Sigmoid colon (tissue), 7 donors: ENCODE data around the gene CSF1R. TPM values are rescaled to one million over a fixed set of nuclear protein-coding genes. Genes with fewer than 3 reads are reported as not detected.

Experiments
- DNase-seq: peaks from one replicate; pipeline ENCODE4 v3.0.0-alpha.2; 2019
- H3K27ac ChIP-seq, 4 donors: fragments of 200-600 bp; sonication (generic); one replicate each; pipeline ENCODE4 v1.5.1; 2016 to 2019; ENCODE audit warnings: mild to moderate bottlenecking in 1 of 4
- H3K27me3 ChIP-seq, 3 donors: fragments of 200-600 bp; sonication (generic); one replicate each; pipeline ENCODE4 v1.5.1; 2019; ENCODE audit warnings: mild to moderate bottlenecking in 1 of 3
- H3K36me3 ChIP-seq, 4 donors: fragments of 200-600 bp; sonication (generic); one replicate each; pipeline ENCODE4 v1.5.1; 2016 to 2019
- H3K4me1 ChIP-seq, 4 donors: fragments of 200-600 bp; sonication (generic); one replicate each; pipeline ENCODE4 v1.5.1; 2017 to 2019
- H3K4me3 ChIP-seq, 4 donors: fragments of 200-600 bp; sonication (generic); one replicate each; pipeline ENCODE4 v1.5.1; 2017 to 2019; ENCODE audit warnings: mild to moderate bottlenecking in 2 of 4, moderate library complexity in 1 of 4
- H3K9me3 ChIP-seq, 4 donors: fragments of 200-600 bp in 3 of 4; sonication (generic) in 3 of 4; one replicate each; pipeline versions ENCODE4 v1.5.1 to v1.6.1; 2013 to 2019
- CTCF ChIP-seq, 4 experiments: fragments of 450-650 bp in 3 of 4; fragments of 200-600 bp in 1 of 4; IDR thresholded peaks; one replicate each; pipeline ENCODE4 v1.5.1; 2016 to 2019; ENCODE audit warnings: antibody characterized with exemption in 4 of 4, mild to moderate bottlenecking in 3 of 4, moderate library complexity in 2 of 4
- EP300 ChIP-seq, 4 donors: sonication (generic); formaldehyde crosslinking; IDR thresholded peaks; one replicate each; pipeline ENCODE4 v1.6.1; 2017; ENCODE audit warnings: antibody characterized with exemption in 4 of 4
- POLR2A ChIP-seq, 2 donors: fragments of 450-650 bp; IDR thresholded peaks; one replicate each; pipeline ENCODE4 v1.6.1; 2016; ENCODE audit warnings: antibody characterized with exemption in 2 of 2, mild to moderate bottlenecking in 2 of 2, moderate library complexity in 2 of 2
- POLR2AphosphoS5 ChIP-seq, 4 donors: sonication (generic); formaldehyde crosslinking; IDR thresholded peaks; one replicate each; pipeline ENCODE4 v1.6.1; 2017; ENCODE audit warnings: antibody characterized with exemption in 4 of 4
- WGBS, 2 donors: extraction: QIAGEN DNeasy Blood & Tissue Kit; methylation state at CpG; one replicate each; pipeline ENCODE4 v1.1.7; 2013; 5-methylcytosine and 5-hydroxymethylcytosine counted together
- intact Hi-C: fragments of 100-400 bp; cut with DNase I; formaldehyde crosslinking; loops from one replicate; pipeline ENCODE4 v1.15.1; 2023
- polyA plus RNA-seq, 3 donors: library from polyadenylated mRNA; stranded (reverse); fragments of 200-250 nt; gene quantifications; one replicate each; pipeline ENCODE4 v1.2.3, GENCODE V29; 2013
- total RNA-seq, 4 donors: library from RNA; depleted of rRNA; stranded (reverse); fragments of >200 nt; gene quantifications; one replicate each; pipeline ENCODE4 v1.1.0, GENCODE V29; 2016
- donor health status: healthy with polysubstance abuse.
- donor health status: Bipolar disorder and iron deficiency.
- donor health status: healthy.

The CSF1R gene
- total and polyA plus RNA-seq, 7 donors, result 10.8 to 44.4 (median 26.1) TPM

GRCh38 chr5:150075233-150075632 lies 11.1 kb downstream of the CSF1R start:
- Histone ChIP-seq H3K9me3 (no peaks in the 10 kb centered on the region), H3K27me3 (no peaks in the 10 kb centered on the region), H3K4me3 (no peak overlapping the region), H3K27ac (no peak overlapping the region), H3K4me1 (no peaks in the 10 kb centered on the region), H3K36me3 (no peaks in the 10 kb centered on the region)
- 72 to 92% methylated on average over 4 of the region's 4 CpGs for WGBS, 2 donors
- no peak for TF ChIP-seq POLR2A (IDR thresholded peaks at IDR 0.05)
- intact Hi-C loops, result no loop called here
- no peak for DNase-seq

- intact Hi-C loops, result no loop called here
- Histone ChIP-seq H3K4me1 (no peaks in the 10 kb centered on the region), H3K4me3 (no peak overlapping the region), H3K27ac (no peak overlapping the region), H3K9me3 (no peaks in the 10 kb centered on the region), H3K27me3 (no peaks in the 10 kb centered on the region), H3K36me3 (no peaks in the 10 kb centered on the region)
- no peak for DNase-seq
- 71 to 88% methylated on average over 3 of the region's 3 CpGs for WGBS, 2 donors
- no peak for TF ChIP-seq POLR2AphosphoS5 (IDR thresholded peaks at IDR 0.05)
- no peak for TF ChIP-seq POLR2A (IDR thresholded peaks at IDR 0.05)
- TF ChIP-seq EP300 (IDR thresholded peaks at IDR 0.05), result no peak
- no peak for TF ChIP-seq CTCF (IDR thresholded peaks at IDR 0.05)
Measured at GRCh38 chr5:150073677-150074076, 12.7 kb downstream of the CSF1R start.

- DNase-seq, result no peak
- Histone ChIP-seq H3K27me3 (no peaks in the 10 kb centered on the region), H3K4me1 (no peaks in the 10 kb centered on the region), H3K4me3 (no peak overlapping the region), H3K36me3 (no peaks in the 10 kb centered on the region), H3K27ac (no peak overlapping the region), H3K9me3 (no peaks in the 10 kb centered on the region)
- TF ChIP-seq EP300 (IDR thresholded peaks at IDR 0.05) (no peak), POLR2A (IDR thresholded peaks at IDR 0.05) (no peak), CTCF (IDR thresholded peaks at IDR 0.05) (no peak), POLR2AphosphoS5 (IDR thresholded peaks at IDR 0.05) (no peak)
- 84 to 95% methylated on average over 5 of the region's 5 CpGs for WGBS, 2 donors
- intact Hi-C loops, result no loop called here
Measured at GRCh38 chr5:150073086-150073625, 13.2 kb downstream of the CSF1R start.

- Histone ChIP-seq H3K4me3 (no peak overlapping the region), H3K4me1 (no peaks in the 10 kb centered on the region), H3K27me3 (no peaks in the 10 kb centered on the region), H3K36me3 (no peaks in the 10 kb centered on the region), H3K9me3 (no peaks in the 10 kb centered on the region), H3K27ac (no peak overlapping the region)
- intact Hi-C loops, result no loop called here
- WGBS, 2 donors, result 93 to 95% methylated on average over 3 of the region's 3 CpGs
- DNase-seq, result no peak
- TF ChIP-seq POLR2AphosphoS5 (IDR thresholded peaks at IDR 0.05) (no peak), POLR2A (IDR thresholded peaks at IDR 0.05) (no peak), EP300 (IDR thresholded peaks at IDR 0.05) (no peak), CTCF (IDR thresholded peaks at IDR 0.05) (no peak)
Measured at GRCh38 chr5:150070821-150071220, 15.5 kb downstream of the CSF1R start.

DNA sequence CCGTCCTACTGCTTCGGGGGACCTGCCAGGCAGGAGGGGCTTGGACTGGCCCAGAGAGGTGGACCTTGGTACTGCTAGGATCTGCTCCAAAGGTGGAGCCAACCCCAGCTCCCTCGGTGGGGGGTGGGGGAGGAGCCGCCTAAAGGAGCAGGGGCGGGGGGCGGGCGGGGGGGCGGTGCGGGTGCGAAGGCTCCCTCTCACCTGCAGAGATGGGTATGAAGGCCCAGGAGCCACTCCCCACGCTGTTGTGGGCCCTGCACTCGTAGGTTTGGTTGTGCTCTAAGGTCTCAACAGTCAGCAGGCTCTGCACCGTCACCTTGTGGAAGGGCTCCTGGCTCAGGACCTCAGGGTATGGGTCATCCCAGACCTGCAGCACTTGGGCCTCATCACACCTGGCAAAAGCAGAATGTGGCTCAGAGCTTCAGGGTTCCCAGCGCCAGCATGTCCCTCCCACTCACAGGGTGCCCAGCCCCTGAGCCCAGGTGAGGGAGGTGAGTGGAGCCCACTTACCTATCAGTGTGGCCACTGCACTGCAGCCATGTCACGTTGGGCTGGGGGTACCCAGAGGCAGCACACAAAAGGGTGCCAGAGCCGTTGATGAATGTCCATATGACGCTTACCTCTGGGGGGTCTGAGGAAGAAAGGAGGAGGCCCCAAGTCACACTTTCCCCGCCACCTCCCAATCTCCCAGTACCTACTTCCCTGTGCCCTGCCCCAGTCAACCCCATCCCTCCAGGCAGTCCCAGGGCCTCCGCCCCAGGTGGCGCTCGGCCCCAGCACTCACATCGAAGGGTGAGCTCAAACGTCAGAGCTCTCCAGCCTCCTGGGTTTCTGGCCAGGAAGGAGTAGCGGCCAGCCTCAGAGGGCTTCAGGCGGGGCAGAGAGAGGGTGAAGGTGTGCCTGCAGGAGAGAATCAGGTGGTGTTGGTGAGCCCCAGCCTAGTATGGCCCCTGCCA lies 16.4 kb downstream of the CSF1R start:
- Histone ChIP-seq H3K27ac (no peak overlapping the region), H3K27me3 (no peaks in the 10 kb centered on the region), H3K9me3 (no peaks in the 10 kb centered on the region), H3K4me1 (no peaks in the 10 kb centered on the region), H3K4me3 (no peak overlapping the region), H3K36me3 (no peaks in the 10 kb centered on the region)
- TF ChIP-seq CTCF (IDR thresholded peaks at IDR 0.05) (no peak), POLR2A (IDR thresholded peaks at IDR 0.05) (no peak), POLR2AphosphoS5 (IDR thresholded peaks at IDR 0.05) (no peak), EP300 (IDR thresholded peaks at IDR 0.05) (no peak)
- WGBS, 2 donors, result 84 to 89% methylated on average over 25 of the region's 25 CpGs
- DNase-seq, result no peak
- intact Hi-C loops, result no loop called here
